A549 treated with DMSO at 1 μM for 4 hours (cell line): ENCODE measurements around the gene BRCA2. TPM values are rescaled to one million over a fixed set of nuclear protein-coding genes. Genes with fewer than 3 reads are reported as not detected.

Source experiments
- total RNA-seq: library from RNA; stranded (reverse); fragments of 200-300 nt; extraction: Qiagen RNA extraction; gene quantifications from 5 replicates; pipeline ENCODE4 v1.2.3, GENCODE V29; 2022; ENCODE audit warnings: low read depth

The BRCA2 gene, protein sequence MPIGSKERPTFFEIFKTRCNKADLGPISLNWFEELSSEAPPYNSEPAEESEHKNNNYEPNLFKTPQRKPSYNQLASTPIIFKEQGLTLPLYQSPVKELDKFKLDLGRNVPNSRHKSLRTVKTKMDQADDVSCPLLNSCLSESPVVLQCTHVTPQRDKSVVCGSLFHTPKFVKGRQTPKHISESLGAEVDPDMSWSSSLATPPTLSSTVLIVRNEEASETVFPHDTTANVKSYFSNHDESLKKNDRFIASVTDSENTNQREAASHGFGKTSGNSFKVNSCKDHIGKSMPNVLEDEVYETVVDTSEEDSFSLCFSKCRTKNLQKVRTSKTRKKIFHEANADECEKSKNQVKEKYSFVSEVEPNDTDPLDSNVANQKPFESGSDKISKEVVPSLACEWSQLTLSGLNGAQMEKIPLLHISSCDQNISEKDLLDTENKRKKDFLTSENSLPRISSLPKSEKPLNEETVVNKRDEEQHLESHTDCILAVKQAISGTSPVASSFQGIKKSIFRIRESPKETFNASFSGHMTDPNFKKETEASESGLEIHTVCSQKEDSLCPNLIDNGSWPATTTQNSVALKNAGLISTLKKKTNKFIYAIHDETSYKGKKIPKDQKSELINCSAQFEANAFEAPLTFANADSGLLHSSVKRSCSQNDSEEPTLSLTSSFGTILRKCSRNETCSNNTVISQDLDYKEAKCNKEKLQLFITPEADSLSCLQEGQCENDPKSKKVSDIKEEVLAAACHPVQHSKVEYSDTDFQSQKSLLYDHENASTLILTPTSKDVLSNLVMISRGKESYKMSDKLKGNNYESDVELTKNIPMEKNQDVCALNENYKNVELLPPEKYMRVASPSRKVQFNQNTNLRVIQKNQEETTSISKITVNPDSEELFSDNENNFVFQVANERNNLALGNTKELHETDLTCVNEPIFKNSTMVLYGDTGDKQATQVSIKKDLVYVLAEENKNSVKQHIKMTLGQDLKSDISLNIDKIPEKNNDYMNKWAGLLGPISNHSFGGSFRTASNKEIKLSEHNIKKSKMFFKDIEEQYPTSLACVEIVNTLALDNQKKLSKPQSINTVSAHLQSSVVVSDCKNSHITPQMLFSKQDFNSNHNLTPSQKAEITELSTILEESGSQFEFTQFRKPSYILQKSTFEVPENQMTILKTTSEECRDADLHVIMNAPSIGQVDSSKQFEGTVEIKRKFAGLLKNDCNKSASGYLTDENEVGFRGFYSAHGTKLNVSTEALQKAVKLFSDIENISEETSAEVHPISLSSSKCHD (N-terminal part only)
- 4.5 to 6.2 TPM (median 5.6 TPM) in 5 replicates for total RNA-seq

DNA sequence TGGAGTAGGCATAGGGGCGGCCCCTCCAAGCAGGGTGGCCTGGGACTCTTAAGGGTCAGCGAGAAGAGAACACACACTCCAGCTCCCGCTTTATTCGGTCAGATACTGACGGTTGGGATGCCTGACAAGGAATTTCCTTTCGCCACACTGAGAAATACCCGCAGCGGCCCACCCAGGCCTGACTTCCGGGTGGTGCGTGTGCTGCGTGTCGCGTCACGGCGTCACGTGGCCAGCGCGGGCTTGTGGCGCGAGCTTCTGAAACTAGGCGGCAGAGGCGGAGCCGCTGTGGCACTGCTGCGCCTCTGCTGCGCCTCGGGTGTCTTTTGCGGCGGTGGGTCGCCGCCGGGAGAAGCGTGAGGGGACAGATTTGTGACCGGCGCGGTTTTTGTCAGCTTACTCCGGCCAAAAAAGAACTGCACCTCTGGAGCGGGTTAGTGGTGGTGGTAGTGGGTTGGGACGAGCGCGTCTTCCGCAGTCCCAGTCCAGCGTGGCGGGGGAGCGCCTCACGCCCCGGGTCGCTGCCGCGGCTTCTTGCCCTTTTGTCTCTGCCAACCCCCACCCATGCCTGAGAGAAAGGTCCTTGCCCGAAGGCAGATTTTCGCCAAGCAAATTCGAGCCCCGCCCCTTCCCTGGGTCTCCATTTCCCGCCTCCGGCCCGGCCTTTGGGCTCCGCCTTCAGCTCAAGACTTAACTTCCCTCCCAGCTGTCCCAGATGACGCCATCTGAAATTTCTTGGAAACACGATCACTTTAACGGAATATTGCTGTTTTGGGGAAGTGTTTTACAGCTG is at the start of gene BRCA2, which contains the start of gene ZAR1L:
BRCA2 (plus strand) TSS at position 271 of the 790 bp plus-strand sequence. CDS start 953 bp downstream, outside the sequence.
ZAR1L (minus strand) TSS at position 126 of the 790 bp plus-strand sequence. CDS start 3,438 bp downstream, outside the sequence.

DNA sequence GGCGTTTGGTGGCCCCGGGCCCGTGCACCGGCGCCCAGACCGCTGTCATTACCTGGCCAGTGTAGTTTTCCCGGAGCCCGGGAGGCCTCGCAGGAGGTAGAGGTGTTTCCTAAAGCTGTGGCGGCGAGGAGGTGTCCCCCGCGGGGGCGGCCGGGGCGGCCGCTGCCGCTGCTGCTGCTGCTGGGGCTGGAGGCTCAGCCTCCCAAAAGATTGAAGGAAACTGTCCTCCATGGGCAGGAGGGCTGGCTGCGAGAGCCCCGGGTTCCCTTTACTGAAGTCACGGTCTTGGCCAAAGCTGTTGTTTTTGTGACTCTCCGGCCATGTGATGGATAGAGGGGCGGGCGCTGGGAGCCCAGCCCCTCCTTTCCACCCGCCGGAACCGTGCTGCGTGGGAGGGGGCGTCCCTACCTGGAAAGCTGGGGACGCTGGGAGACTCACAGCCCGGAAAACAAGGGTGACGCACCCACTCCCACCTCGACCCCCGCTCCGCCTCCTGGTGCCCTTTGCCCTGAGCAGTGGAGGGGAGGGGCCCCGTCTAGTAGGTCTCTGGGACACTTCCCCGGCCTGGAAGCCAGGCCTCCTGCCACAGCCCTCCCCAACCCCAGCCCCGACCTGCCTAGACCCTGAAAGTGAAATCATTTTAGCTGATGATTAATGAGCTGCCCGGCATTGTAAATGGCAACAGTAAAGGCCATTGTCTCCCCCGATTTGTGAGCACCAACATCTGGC is 112.7 kb downstream of the BRCA2 start, which contains the start of gene N4BP2L1:
N4BP2L1 (minus strand) TSS at position 279 of the 729 bp plus-strand sequence; CDS start at position 231, 48 bp downstream.

Other genes starting within 250 kb of the BRCA2 start
- not detected in 5 replicates for gene ZAR1L, start 145 bp upstream of the BRCA2 start, total RNA-seq
- 0.32 to 0.96 TPM (median 0.57 TPM) in 5 replicates for gene N4BP2L1, start 112.6 kb downstream of the BRCA2 start, total RNA-seq
- 20.6 to 26.3 TPM (median 22.6 TPM) in 5 replicates for gene N4BP2L2, start 223.3 kb downstream of the BRCA2 start, total RNA-seq